HFF-Myc (cell line): Measurements from ENCODE around the gene WDR7.

Experiments
- DNase-seq: peaks from one replicate; pipeline ENCODE4 v3.0.0-alpha.2; 2011; ENCODE audit warnings: low read depth; ENCODE audit errors: extremely low read depth
- H3K4me3 ChIP-seq: replicated peaks from 2 replicates; pipeline ENCODE4 v1.5.1; 2011; ENCODE audit warnings: low read depth, mild to moderate bottlenecking, control low read depth, low read length
- TF ChIP-seq, protein P1 (sequence below): IDR thresholded peaks from 2 replicates; pipeline ENCODE4 v1.5.1; 2012; ENCODE audit warnings: mild to moderate bottlenecking, low read depth, low read length, control low read depth; ENCODE audit errors: missing control alignments

WDR7 gene

DNA sequence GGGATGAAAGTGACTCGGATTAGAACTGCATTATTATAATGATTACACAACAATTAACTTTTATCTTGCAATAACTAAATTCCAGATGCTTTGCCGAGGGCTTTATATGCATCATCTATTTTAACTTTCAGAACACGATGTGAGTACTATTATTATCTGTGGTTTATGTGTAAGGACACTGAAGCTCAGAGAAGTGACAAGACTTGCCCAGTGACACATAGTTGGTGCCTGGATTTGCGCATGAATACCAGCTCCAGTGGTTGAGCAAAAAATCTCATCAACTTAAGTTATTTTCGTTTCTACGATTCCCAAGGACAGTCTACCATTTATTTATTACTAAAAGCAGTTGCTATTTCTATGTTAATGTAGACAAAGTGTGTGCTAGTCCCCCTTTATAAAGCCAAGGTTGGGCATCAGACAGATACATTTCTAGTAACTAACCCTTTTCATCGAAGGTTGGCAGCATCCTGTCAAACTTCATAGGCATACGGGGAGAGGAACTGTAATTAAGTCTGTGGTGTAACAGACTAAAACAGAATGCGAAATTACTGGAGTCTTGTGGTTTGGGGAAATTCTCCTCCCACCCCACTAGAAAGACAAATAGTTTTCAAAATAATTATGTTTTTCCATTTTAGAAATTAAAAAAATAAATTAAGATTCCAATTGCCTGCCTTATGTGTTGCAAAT is 422.5 kb downstream of the WDR7 start:
- no peak for DNase-seq
- no peak overlapping the region for H3K4me3 ChIP-seq

DNA sequence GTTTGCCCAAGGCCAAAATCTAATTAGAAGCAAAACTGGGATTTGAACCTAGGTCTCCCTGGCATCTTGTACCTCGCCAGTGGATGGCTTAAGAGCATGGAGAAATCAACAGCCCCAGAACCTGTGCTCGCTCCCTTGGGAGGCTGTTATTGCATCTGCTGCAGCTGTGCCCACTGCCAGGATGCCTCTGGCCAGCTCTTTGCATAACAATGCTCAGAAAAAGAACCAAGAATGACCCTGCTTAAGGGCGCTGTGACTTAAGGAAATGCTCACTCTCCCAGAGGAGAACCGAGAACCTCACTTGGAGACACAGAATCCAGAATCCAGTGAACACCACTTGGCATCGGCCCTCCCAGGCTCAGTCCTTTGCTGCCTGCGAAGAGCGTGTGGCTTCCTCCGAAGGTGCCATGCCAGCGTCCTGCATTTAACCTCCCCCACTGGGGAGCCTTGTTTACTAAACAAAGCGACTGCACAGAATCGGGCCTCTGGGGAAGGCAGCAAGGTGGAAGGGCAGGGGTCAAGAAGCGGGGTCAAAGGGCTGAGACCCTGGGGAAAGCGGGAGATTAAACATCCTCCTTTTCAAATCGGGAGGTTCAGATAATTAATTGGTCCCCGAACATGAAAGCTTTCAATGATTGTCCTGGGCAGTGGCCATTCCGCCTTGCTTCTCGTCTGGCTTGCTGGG is 424.7 kb downstream of the WDR7 start:
- H3K4me3 ChIP-seq: no peak overlapping the region
- TF ChIP-seq, protein P1, sequence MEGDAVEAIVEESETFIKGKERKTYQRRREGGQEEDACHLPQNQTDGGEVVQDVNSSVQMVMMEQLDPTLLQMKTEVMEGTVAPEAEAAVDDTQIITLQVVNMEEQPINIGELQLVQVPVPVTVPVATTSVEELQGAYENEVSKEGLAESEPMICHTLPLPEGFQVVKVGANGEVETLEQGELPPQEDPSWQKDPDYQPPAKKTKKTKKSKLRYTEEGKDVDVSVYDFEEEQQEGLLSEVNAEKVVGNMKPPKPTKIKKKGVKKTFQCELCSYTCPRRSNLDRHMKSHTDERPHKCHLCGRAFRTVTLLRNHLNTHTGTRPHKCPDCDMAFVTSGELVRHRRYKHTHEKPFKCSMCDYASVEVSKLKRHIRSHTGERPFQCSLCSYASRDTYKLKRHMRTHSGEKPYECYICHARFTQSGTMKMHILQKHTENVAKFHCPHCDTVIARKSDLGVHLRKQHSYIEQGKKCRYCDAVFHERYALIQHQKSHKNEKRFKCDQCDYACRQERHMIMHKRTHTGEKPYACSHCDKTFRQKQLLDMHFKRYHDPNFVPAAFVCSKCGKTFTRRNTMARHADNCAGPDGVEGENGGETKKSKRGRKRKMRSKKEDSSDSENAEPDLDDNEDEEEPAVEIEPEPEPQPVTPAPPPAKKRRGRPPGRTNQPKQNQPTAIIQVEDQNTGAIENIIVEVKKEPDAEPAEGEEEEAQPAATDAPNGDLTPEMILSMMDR: no peak
- DNase-seq: no peak

More for the DNA sequence above, 422.5 kb downstream of the WDR7 start:
- TF ChIP-seq, protein P1: no peak

DNA sequence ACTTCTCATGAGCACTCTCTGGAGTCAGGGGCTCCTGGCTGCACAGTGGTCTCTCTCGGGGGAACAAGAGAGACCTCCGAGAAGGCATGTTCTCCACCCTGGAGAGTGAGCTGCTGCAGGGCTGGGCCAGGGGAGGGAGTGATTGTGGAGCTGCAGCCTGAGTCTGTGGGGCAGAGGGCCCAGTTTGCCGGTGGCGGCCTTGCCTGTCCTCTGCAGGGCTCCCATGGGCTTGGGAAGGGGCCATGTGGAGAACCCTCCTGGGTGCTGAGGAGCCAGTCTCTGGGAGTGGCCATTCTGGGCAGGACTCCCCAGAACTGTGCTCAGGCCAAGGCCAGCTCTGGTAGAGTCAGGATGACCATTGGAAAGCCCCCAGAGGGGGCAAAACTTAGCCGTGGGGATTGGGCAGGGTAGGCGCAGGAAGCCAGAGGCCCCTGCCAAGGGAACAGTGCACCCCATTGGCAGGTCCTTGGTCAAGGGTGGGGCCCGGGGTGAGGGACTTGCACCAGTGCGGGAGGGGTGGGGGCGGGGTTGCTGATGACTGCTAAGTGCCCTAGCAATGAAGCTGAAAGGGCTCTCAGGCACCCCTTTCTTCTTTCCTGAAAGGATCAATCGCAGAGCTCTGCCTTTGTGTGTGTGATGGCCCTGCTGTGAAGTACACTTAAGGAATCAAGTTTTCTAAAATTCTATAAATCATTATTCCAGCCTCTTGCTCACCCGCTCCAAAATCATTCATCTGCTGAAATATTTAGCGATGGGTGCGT is 426.0 kb downstream of the WDR7 start:
- TF ChIP-seq, protein P1: no peak
- no peak overlapping the region for H3K4me3 ChIP-seq
- DNase-seq: no peak

- H3K4me3 ChIP-seq: no peak overlapping the region
- TF ChIP-seq, protein P1: no peak
- DNase-seq: no peak
Observed at GRCh38 chr18:57077786-57078552, 426.8 kb downstream of the WDR7 start.

DNA sequence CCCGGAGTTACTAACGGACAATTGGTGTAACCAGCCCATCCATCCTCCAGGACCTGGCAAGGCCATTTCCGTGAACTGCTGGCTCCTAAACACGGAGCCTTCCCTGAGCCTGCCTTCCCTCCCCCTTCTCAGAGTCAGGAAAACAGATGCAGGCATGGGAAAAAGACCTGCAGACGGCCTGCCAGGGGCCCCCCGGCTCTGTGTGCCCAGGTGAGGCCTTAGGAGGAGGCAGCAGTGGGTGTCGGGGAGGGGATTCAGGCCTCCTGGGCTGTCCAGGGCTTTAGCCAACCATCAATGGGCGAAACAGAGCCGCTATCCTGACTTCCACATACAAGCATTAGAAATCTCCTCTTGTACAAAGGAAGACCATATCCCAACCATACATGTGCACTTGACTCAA is 427.5 kb downstream of the WDR7 start:
- no peak overlapping the region for H3K4me3 ChIP-seq
- DNase-seq: no peak
- TF ChIP-seq, protein P1: no peak

DNA sequence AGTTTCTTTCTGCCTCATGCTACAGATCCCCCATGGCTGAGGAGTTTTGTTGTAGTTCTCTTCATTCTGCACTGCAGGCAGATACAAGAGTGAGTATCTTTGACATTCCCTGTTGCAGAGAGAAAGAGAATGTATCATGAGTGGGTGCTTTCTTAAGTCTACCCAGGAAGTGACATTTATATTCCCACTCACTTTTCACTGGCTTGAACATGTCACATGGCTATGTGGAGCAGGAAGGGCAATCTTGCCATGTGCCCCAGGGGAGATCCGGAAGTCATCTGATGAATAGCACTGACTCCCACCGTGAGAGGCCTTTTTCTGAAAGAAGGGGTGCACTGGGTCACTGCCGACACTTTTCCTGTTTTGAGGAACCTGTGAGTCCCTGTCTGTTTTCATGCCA is 429.3 kb downstream of the WDR7 start:
- TF ChIP-seq, protein P1: no peak
- no peak overlapping the region for H3K4me3 ChIP-seq
- DNase-seq: no peak
